WTC11 (cell line): ENCODE measurements around the gene EPHA2. TPM values are rescaled to one million over a fixed set of nuclear protein-coding genes. Genes with fewer than 3 reads are reported as not detected.

Experiments used
- ATAC-seq: fragments of 200-7000 bp; cut with Tn5 transposase; 2 replicates; pipeline ENCODE4 v1.10.0; 2021; ENCODE audit warnings: mild to moderate bottlenecking, moderate library complexity
- CTCF ChIA-PET: fragments of 300-600 bp; sonication (Branson Sonifier 250); formaldehyde crosslinking; loops from one replicate; lab custom pipeline; 2021; ENCODE audit warnings: antibody characterized with exemption; lab: Charles Lee
- POLR2A ChIA-PET: fragments of 350-600 bp; sonication (Branson Sonifier 250); formaldehyde crosslinking; loops from one replicate; lab custom pipeline; 2021; ENCODE audit warnings: antibody characterized with exemption; lab: Charles Lee
- DNase-seq: peaks from one replicate; pipeline ENCODE4 v3.0.0; 2021; ENCODE audit warnings: low spot score
- H3K27ac Mint-ChIP-seq: 2 replicates; pipeline ENCODE4 v1.8.0; 2021; ENCODE audit warnings: mixed read lengths
- H3K27me3 Mint-ChIP-seq: 2 replicates; pipeline ENCODE4 v1.8.0; 2021; ENCODE audit warnings: low read depth, mild to moderate bottlenecking, moderate library complexity, mixed read lengths
- H3K36me3 Mint-ChIP-seq: 2 replicates; pipeline ENCODE4 v1.8.0; 2021; ENCODE audit warnings: mixed read lengths
- H3K4me1 Mint-ChIP-seq: 2 replicates; pipeline ENCODE4 v1.8.0; 2022; ENCODE audit warnings: mixed read lengths
- H3K4me3 Mint-ChIP-seq: 2 replicates; pipeline ENCODE4 v1.8.0; 2021; ENCODE audit warnings: mild to moderate bottlenecking, moderate library complexity, mixed read lengths
- H3K9me3 Mint-ChIP-seq: 2 replicates; pipeline ENCODE4 v1.8.0; 2021; ENCODE audit warnings: mixed read lengths
- ELF4 ChIP-seq: sonication (generic); formaldehyde crosslinking; IDR thresholded peaks from 2 replicates; pipeline ENCODE4 v1.8.1; 2022; ENCODE audit warnings: low read depth, mild to moderate bottlenecking, moderate library complexity, missing genetic modification reagents
- ERG ChIP-seq: fragments of 250-450 bp; sonication (Bioruptor Pico); IDR thresholded peaks from 2 replicates; pipeline ENCODE4 v1.8.0; 2021; ENCODE audit warnings: mild to moderate bottlenecking
- GABPB1 ChIP-seq: sonication (generic); formaldehyde crosslinking; IDR thresholded peaks from 2 replicates; pipeline ENCODE4 v1.8.1; 2023; ENCODE audit warnings: mild to moderate bottlenecking, missing genetic modification reagents
- HMGXB4 ChIP-seq: sonication (generic); formaldehyde crosslinking; IDR thresholded peaks from 2 replicates; pipeline ENCODE4 v1.8.1; 2023; ENCODE audit warnings: mild to moderate bottlenecking, moderate library complexity, missing genetic modification reagents
- JUN ChIP-seq: sonication (generic); formaldehyde crosslinking; IDR thresholded peaks from 2 replicates; pipeline ENCODE4 v1.8.0; 2023; ENCODE audit warnings: mild to moderate bottlenecking, missing genetic modification reagents
- MLX ChIP-seq: sonication (generic); formaldehyde crosslinking; IDR thresholded peaks from 2 replicates; pipeline ENCODE4 v1.8.1; 2023; ENCODE audit warnings: mild to moderate bottlenecking, missing genetic modification reagents, moderate library complexity
- MYBL2 ChIP-seq: sonication (generic); formaldehyde crosslinking; IDR thresholded peaks from 2 replicates; pipeline ENCODE4 v1.8.1; 2023; ENCODE audit warnings: mild to moderate bottlenecking, moderate library complexity, missing genetic modification reagents
- NFE2L1 ChIP-seq: sonication (generic); formaldehyde crosslinking; IDR thresholded peaks from 2 replicates; pipeline ENCODE4 v1.8.1; 2023; ENCODE audit warnings: missing genetic modification reagents
- NR3C1 ChIP-seq: sonication (generic); formaldehyde crosslinking; conservative IDR thresholded peaks from 2 replicates; pipeline ENCODE4 v1.8.1; 2023; ENCODE audit warnings: low read depth, mild to moderate bottlenecking, missing genetic modification reagents
- SOX15 ChIP-seq: fragments of 250-450 bp; sonication (Bioruptor Pico); IDR thresholded peaks from 2 replicates; pipeline ENCODE4 v1.9.0; 2021; ENCODE audit warnings: mild to moderate bottlenecking
- TEAD4 ChIP-seq: sonication (generic); formaldehyde crosslinking; IDR thresholded peaks from 2 replicates; pipeline ENCODE4 v1.8.0; 2022; ENCODE audit warnings: mild to moderate bottlenecking, missing genetic modification reagents
- ZBTB43 ChIP-seq: sonication (generic); formaldehyde crosslinking; IDR thresholded peaks from 2 replicates; pipeline ENCODE4 v1.8.1; 2023; ENCODE audit warnings: mild to moderate bottlenecking, missing genetic modification reagents
- ZNF281 ChIP-seq: sonication (generic); formaldehyde crosslinking; IDR thresholded peaks from 2 replicates; pipeline ENCODE4 v1.8.0; 2023; ENCODE audit warnings: mild to moderate bottlenecking, missing genetic modification reagents
- ZNF317 ChIP-seq: sonication (generic); formaldehyde crosslinking; IDR thresholded peaks from 2 replicates; pipeline ENCODE4 v1.8.1; 2023; ENCODE audit warnings: low read depth, mild to moderate bottlenecking, moderate library complexity, missing genetic modification reagents, borderline replicate concordance
- ZNF416 ChIP-seq: fragments of 250-450 bp; sonication (Bioruptor Pico); IDR thresholded peaks from 2 replicates; pipeline ENCODE4 v1.9.0; 2021; ENCODE audit warnings: mild to moderate bottlenecking, inconsistent platforms
- total RNA-seq: library from RNA; stranded (reverse); gene quantifications from 3 replicates; pipeline ENCODE4 v1.2.3, GENCODE V29; 2021

The EPHA2 gene
- total RNA-seq, 1 experiment from 2014 or later: 44.4 TPM

GRCh38 chr1:16081636-16082035 lies 74.2 kb downstream of the EPHA2 start (continued):
- TF ChIP-seq GABPB1 (CRISPR knock-in tag): no peak
- no peak for TF ChIP-seq TEAD4
- TF ChIP-seq MLX (CRISPR knock-in tag): no peak
- no peak for TF ChIP-seq NR3C1
- no peak for TF ChIP-seq MYBL2 (CRISPR knock-in tag)
- TF ChIP-seq, all 79 proteins: peak for 0

- Mint-ChIP-seq H3K4me3 (no peak overlapping the region), H3K27ac (peak overlapping the region; percentile 57; the same call in 1 of the 2 replicates), H3K36me3 (no peaks in the 10 kb centered on the region), H3K27me3 (peaks cover 11% of the 10 kb centered on the region), H3K4me1 (peaks cover 5% of the 10 kb centered on the region), H3K9me3 (no peaks in the 10 kb centered on the region)
- CTCF ChIA-PET: interaction anchor here (1.5 to 7.9 kb wide), 10 partner anchors 8 to 111 kb away, joined by 6 to 204 read pairs (median 46); partner anchors contain the start of genes EPHA2 and FAM131C
- no peak for ATAC-seq
- DNase-seq: no peak
- no peak for TF ChIP-seq ELF4 (CRISPR knock-in tag)
- no peak for TF ChIP-seq SOX15 (CRISPR knock-in tag)
- no peak for TF ChIP-seq ZBTB43 (CRISPR knock-in tag)
- no peak for TF ChIP-seq NFE2L1 (CRISPR knock-in tag)
- no peak for TF ChIP-seq ERG (CRISPR knock-in tag)
- TF ChIP-seq ZNF317 (CRISPR knock-in tag): no peak
- no peak for TF ChIP-seq ZNF281 (CRISPR knock-in tag)
- TF ChIP-seq JUN: no peak
- no peak for TF ChIP-seq HMGXB4 (CRISPR knock-in tag)
- no peak for TF ChIP-seq ZNF416 (CRISPR knock-in tag)
- TF ChIP-seq, all 79 proteins: peak for 0
- POLR2A ChIA-PET: no interaction called here
Observed at GRCh38 chr1:16080422-16081150, 75.3 kb downstream of the EPHA2 start.
